MG63 (cell line): ENCODE measurements around the gene GDA. TPM values are rescaled to one million over a fixed set of nuclear protein-coding genes. Genes with fewer than 3 reads are reported as not detected.
"Not testable (repeated sequence)": the region's sequence is repeated elsewhere in the genome, so short reads cannot be mapped to it uniquely, and the experiment has no call there.

ENCODE experiments used
- DNase-seq: peaks from one replicate; pipeline ENCODE4 v3.0.0-alpha.2; 2020
- H3K27me3 ChIP-seq: fragments of 250-450 bp; sonication (Bioruptor Pico); 2 replicates; pipeline ENCODE4 v1.5.1; 2020; ENCODE audit warnings: mild to moderate bottlenecking, moderate library complexity
- H3K36me3 ChIP-seq: fragments of 250-450 bp; sonication (Bioruptor Pico); 2 replicates; pipeline ENCODE4 v1.5.1; 2020; ENCODE audit warnings: mild to moderate bottlenecking, moderate library complexity
- H3K4me3 ChIP-seq: fragments of 250-450 bp; sonication (Bioruptor Pico); 2 replicates; pipeline ENCODE4 v1.5.1; 2020; ENCODE audit warnings: mild to moderate bottlenecking, moderate library complexity
- H3K9me3 ChIP-seq: fragments of 250-450 bp; sonication (Bioruptor Pico); 2 replicates; pipeline ENCODE4 v1.5.1; 2020; ENCODE audit warnings: mild to moderate bottlenecking, moderate library complexity
- total RNA-seq: library from RNA; depleted of rRNA; stranded (reverse); fragments of >200 nt; shearing (Covaris generic); gene quantifications from 2 replicates; pipeline ENCODE4 v1.2.3, GENCODE V29; 2014; ENCODE audit warnings: low replicate concordance; rRNA removed

The GDA gene
- total RNA-seq, 1 experiment from 2014 or later, result not detected

- Histone ChIP-seq H3K36me3 (no peaks in the 10 kb centered on the region), H3K27me3 (no peaks in the 10 kb centered on the region), H3K4me3 (no peak overlapping the region), H3K9me3 (no peaks in the 10 kb centered on the region)
- DNase-seq, result no peak
Measured at GRCh38 chr9:72290311-72290710, 141.1 kb downstream of the GDA start.

DNA sequence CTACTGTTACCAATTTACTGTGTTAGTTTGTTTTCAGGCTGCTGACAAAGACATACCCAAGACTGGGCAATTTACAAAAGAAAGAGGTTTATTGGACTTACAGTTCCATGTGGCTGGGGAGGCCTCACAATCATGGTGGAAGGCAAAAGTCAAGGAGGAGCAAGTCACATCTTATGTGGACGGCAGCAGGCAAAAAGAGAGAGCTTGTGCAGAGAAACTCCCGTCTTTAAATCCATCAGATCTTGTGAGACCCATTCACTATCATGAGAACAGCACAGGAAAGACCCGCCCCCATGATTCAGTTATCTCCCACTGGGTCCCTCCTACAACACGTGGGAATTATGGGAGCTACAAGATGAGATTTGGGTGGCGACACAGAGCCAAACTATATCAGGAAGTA lies 142.3 kb downstream of the GDA start:
- H3K36me3 ChIP-seq, H3K9me3 ChIP-seq, DNase-seq, H3K27me3 ChIP-seq, H3K4me3 ChIP-seq: not testable (repeated sequence)

DNA sequence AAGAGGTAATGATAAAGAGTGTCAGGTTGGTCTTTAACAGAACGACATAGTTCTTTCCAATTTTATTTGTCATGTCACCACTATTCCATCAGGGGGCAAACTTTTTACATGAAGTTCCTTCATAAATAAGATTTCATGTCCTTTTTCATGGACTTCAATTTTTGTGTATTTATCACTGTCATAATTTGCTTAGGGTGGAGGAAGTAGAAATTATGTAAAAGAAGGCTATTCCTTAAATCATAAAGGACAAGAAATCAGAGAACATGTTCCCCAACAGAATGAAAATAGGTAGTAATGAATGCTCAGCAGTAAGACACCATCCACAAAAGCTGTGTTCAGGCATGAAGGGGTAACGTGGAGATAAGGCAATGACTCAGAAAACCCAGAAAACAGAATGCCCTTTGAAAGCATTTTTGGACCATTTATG lies 143.0 kb downstream of the GDA start:
- Histone ChIP-seq H3K4me3 (no peak overlapping the region), H3K9me3 (no peaks in the 10 kb centered on the region), H3K27me3 (no peaks in the 10 kb centered on the region), H3K36me3 (no peaks in the 10 kb centered on the region)
- no peak for DNase-seq

GRCh38 chr9:72292874-72293607 lies 143.8 kb downstream of the GDA start:
- no peak for DNase-seq
- Histone ChIP-seq H3K4me3 (no peak overlapping the region), H3K27me3 (no peaks in the 10 kb centered on the region), H3K9me3 (no peaks in the 10 kb centered on the region), H3K36me3 (no peaks in the 10 kb centered on the region)

- Histone ChIP-seq H3K9me3 (no peaks in the 10 kb centered on the region), H3K27me3 (no peaks in the 10 kb centered on the region), H3K36me3 (no peaks in the 10 kb centered on the region), H3K4me3 (no peak overlapping the region)
- no peak for DNase-seq
Measured at GRCh38 chr9:72294936-72295335, 145.7 kb downstream of the GDA start.

GRCh38 chr9:72297516-72297915 lies 148.3 kb downstream of the GDA start:
- no peak for DNase-seq
- Histone ChIP-seq H3K27me3 (no peaks in the 10 kb centered on the region), H3K4me3 (no peak overlapping the region), H3K9me3 (no peaks in the 10 kb centered on the region), H3K36me3 (no peaks in the 10 kb centered on the region)

- no peaks in the 10 kb centered on the region for H3K36me3 ChIP-seq
- H3K27me3 ChIP-seq, result no peaks in the 10 kb centered on the region
- no peaks in the 10 kb centered on the region for H3K9me3 ChIP-seq
- no peak for DNase-seq
- H3K4me3 ChIP-seq, result no peak overlapping the region
Measured at GRCh38 chr9:72299017-72299603, 149.9 kb downstream of the GDA start.

DNA sequence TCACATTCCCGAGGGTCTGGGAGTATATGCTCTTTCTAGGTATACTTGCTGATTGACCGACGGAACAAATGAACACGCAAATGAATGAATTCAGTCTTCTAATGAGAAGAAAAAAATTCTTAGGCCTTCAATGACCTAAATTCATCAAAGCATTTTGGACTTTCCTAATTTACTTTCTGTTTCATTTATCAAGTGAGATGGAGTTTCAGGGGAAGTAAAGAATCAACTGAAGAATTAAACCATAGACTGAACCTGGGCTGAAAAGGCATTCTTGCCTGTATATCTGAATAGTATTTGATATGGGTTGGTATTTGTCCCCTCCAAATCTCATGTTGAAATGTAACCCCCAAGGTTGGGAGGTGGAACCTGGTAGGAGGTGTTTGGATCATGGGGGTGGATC lies 151.6 kb downstream of the GDA start:
- no peak for DNase-seq
- no peaks in the 10 kb centered on the region for H3K27me3 ChIP-seq
- H3K36me3 ChIP-seq, result no peaks in the 10 kb centered on the region
- H3K9me3 ChIP-seq, result no peaks in the 10 kb centered on the region
- H3K4me3 ChIP-seq, result no peak overlapping the region

Other genes with a start within 250 kb of the GDA start
- 10.8 and 11.4 TPM in 2 replicates for gene ABHD17B, start 238.2 kb upstream of the GDA start, total RNA-seq
- 4.6 and 9.4 TPM in 2 replicates for gene C9orf85, start 237.8 kb upstream of the GDA start, total RNA-seq
- not detected in 2 replicates for gene C9orf57, start 88.8 kb upstream of the GDA start, total RNA-seq
- 44.2 and 79.3 TPM in 2 replicates for gene ZFAND5, start 215.8 kb downstream of the GDA start, total RNA-seq